ENCODE measurements around the gene HPDL.

- TF ChIP-seq CTCF (IDR thresholded peaks at IDR 0.05), result no peak
- TF ChIP-seq EZH2 (IDR thresholded peaks at IDR 0.05), result no peak
Measured at GRCh38 chr1:45345014-45345413, 18.3 kb downstream of the HPDL start.

Measured in neural progenitor cell (in vitro differentiated cells).